ENCODE data around the gene PRMT5.
A peak's percentile ranks its signal among the peaks of the same experiment; 100 is the strongest.

PRMT5 gene

GRCh38 chr14:22900081-22900799, 28.9 kb downstream of the PRMT5 start:
- Mint-ChIP-seq H3K4me3 (no peak overlapping the region), H3K36me3 (ENCODE audit: insufficient read depth) (peaks cover 47% of the 10 kb centered on the region), H3K9me3 (no peaks in the 10 kb centered on the region), H3K27me3 (no peaks in the 10 kb centered on the region), H3K27ac (peak overlapping the region; percentile 2 to 17), H3K4me1 (ENCODE audit: low read depth in 2 of 2) (peaks cover 2 to 4% of the 10 kb centered on the region in 2 donors)
- DNase-seq = peak; percentile 48 to 52 (median 48)
- peak; percentile 78 for ATAC-seq (replicated peaks)

GRCh38 chr14:22898302-22899090, 30.7 kb downstream of the PRMT5 start:
- Mint-ChIP-seq H3K9me3 (no peaks in the 10 kb centered on the region), H3K27ac (peak overlapping the region; percentile 47 to 88), H3K27me3 (no peaks in the 10 kb centered on the region), H3K4me3 (no peak overlapping the region), H3K36me3 (ENCODE audit: insufficient read depth) (peaks cover 29% of the 10 kb centered on the region), H3K4me1 (ENCODE audit: low read depth in 2 of 2) (peaks cover 2 to 4% of the 10 kb centered on the region in 2 donors)
- ATAC-seq (replicated peaks) (no peak), DNase-seq (no peak)

GRCh38 chr14:22897357-22897756, 31.8 kb downstream of the PRMT5 start:
- no peaks in the 10 kb centered on the region for H3K27me3 Mint-ChIP-seq
- H3K36me3 Mint-ChIP-seq (ENCODE audit: insufficient read depth) = peaks cover 19% of the 10 kb centered on the region
- no peak overlapping the region for H3K4me3 Mint-ChIP-seq
- peak overlapping the region in 1 of 2 donors; percentile 88 for H3K27ac Mint-ChIP-seq
- DNase-seq (no peak), ATAC-seq (replicated peaks) (no peak)
- H3K4me1 Mint-ChIP-seq (ENCODE audit: low read depth in 2 of 2) = peaks cover 2 to 4% of the 10 kb centered on the region in 2 donors
- H3K9me3 Mint-ChIP-seq = no peaks in the 10 kb centered on the region

- Mint-ChIP-seq H3K27me3 (no peaks in the 10 kb centered on the region), H3K4me3 (no peak overlapping the region), H3K36me3 (ENCODE audit: insufficient read depth) (peaks cover 14% of the 10 kb centered on the region), H3K9me3 (no peaks in the 10 kb centered on the region), H3K4me1 (ENCODE audit: low read depth in 2 of 2) (peaks cover 2 to 4% of the 10 kb centered on the region in 2 donors), H3K27ac (peak overlapping the region in 1 of 2 donors; percentile 26)
- ATAC-seq (replicated peaks) (no peak), DNase-seq (no peak)
Measured at GRCh38 chr14:22896760-22897159, 32.4 kb downstream of the PRMT5 start.

GRCh38 chr14:22896356-22896755, 32.8 kb downstream of the PRMT5 start:
- Mint-ChIP-seq H3K9me3 (no peaks in the 10 kb centered on the region), H3K4me3 (no peak overlapping the region), H3K4me1 (ENCODE audit: low read depth in 2 of 2) (peaks cover 2 to 4% of the 10 kb centered on the region in 2 donors), H3K36me3 (ENCODE audit: insufficient read depth) (peaks cover 10% of the 10 kb centered on the region), H3K27me3 (no peaks in the 10 kb centered on the region), H3K27ac (peak overlapping the region in 1 of 2 donors; percentile 26)
- DNase-seq = no peak
- ATAC-seq (replicated peaks) = no peak

- DNase-seq (no peak), ATAC-seq (replicated peaks) (no peak)
- H3K9me3 Mint-ChIP-seq = no peaks in the 10 kb centered on the region
- H3K27me3 Mint-ChIP-seq = no peaks in the 10 kb centered on the region
- no peak overlapping the region for H3K4me3 Mint-ChIP-seq
- peaks cover 5% of the 10 kb centered on the region for H3K36me3 Mint-ChIP-seq (ENCODE audit: insufficient read depth)
- no peak overlapping the region for H3K27ac Mint-ChIP-seq
- H3K4me1 Mint-ChIP-seq (ENCODE audit: low read depth in 2 of 2) = peaks cover 2 to 3% of the 10 kb centered on the region in 2 donors
Measured at GRCh38 chr14:22895402-22895801, 33.8 kb downstream of the PRMT5 start.

- Mint-ChIP-seq H3K4me1 (ENCODE audit: low read depth in 2 of 2) (no peaks in the 10 kb centered on the region), H3K9me3 (no peaks in the 10 kb centered on the region), H3K27ac (no peak overlapping the region), H3K27me3 (no peaks in the 10 kb centered on the region), H3K36me3 (ENCODE audit: insufficient read depth) (peaks cover 8% of the 10 kb centered on the region), H3K4me3 (no peak overlapping the region)
- DNase-seq (no peak), ATAC-seq (replicated peaks) (no peak)
Measured at GRCh38 chr14:22893706-22894105, 35.5 kb downstream of the PRMT5 start.

- no peak for DNase-seq
- Mint-ChIP-seq H3K27me3 (no peaks in the 10 kb centered on the region), H3K9me3 (no peaks in the 10 kb centered on the region), H3K27ac (no peak overlapping the region), H3K36me3 (ENCODE audit: insufficient read depth) (peaks cover 5% of the 10 kb centered on the region), H3K4me1 (ENCODE audit: low read depth in 2 of 2) (peaks cover 6 to 7% of the 10 kb centered on the region in 2 donors), H3K4me3 (no peak overlapping the region)
- no peak for ATAC-seq (replicated peaks)
Measured at GRCh38 chr14:22892488-22892887, 36.7 kb downstream of the PRMT5 start.

GRCh38 chr14:22890416-22890815, 38.8 kb downstream of the PRMT5 start:
- DNase-seq (no peak), ATAC-seq (replicated peaks) (no peak)
- Mint-ChIP-seq H3K9me3 (no peaks in the 10 kb centered on the region), H3K36me3 (ENCODE audit: insufficient read depth) (peaks cover 14% of the 10 kb centered on the region), H3K4me3 (no peak overlapping the region), H3K4me1 (ENCODE audit: low read depth in 2 of 2) (peaks cover 17 to 19% of the 10 kb centered on the region in 2 donors), H3K27me3 (no peaks in the 10 kb centered on the region), H3K27ac (no peak overlapping the region)

- H3K4me1 Mint-ChIP-seq (ENCODE audit: low read depth in 2 of 2) = peaks cover 19 to 22% of the 10 kb centered on the region in 2 donors
- no peaks in the 10 kb centered on the region for H3K9me3 Mint-ChIP-seq
- H3K27ac Mint-ChIP-seq = no peak overlapping the region
- ATAC-seq (replicated peaks) (no peak), DNase-seq (no peak)
- no peaks in the 10 kb centered on the region for H3K27me3 Mint-ChIP-seq
- H3K4me3 Mint-ChIP-seq = no peak overlapping the region
- peaks cover 22% of the 10 kb centered on the region for H3K36me3 Mint-ChIP-seq (ENCODE audit: insufficient read depth)
Measured at GRCh38 chr14:22888662-22889061, 40.5 kb downstream of the PRMT5 start.

GRCh38 chr14:22887990-22888378, 41.2 kb downstream of the PRMT5 start:
- H3K27ac Mint-ChIP-seq = peak overlapping the region; percentile 82 to 91
- no peaks in the 10 kb centered on the region for H3K9me3 Mint-ChIP-seq
- no peak for ATAC-seq (replicated peaks)
- H3K36me3 Mint-ChIP-seq (ENCODE audit: insufficient read depth) = peaks cover 27% of the 10 kb centered on the region
- DNase-seq = no peak
- peak overlapping the region; percentile 79 to 80 for H3K4me3 Mint-ChIP-seq
- H3K27me3 Mint-ChIP-seq = no peaks in the 10 kb centered on the region
- peaks cover 22% of the 10 kb centered on the region in 2 donors for H3K4me1 Mint-ChIP-seq (ENCODE audit: low read depth in 2 of 2)

- DNase-seq (no peak), ATAC-seq (replicated peaks) (peak; percentile 21)
- Mint-ChIP-seq H3K4me1 (ENCODE audit: low read depth in 2 of 2) (peaks cover 22% of the 10 kb centered on the region in 2 donors), H3K4me3 (peak overlapping the region; percentile 79 to 80), H3K9me3 (no peaks in the 10 kb centered on the region), H3K36me3 (ENCODE audit: insufficient read depth) (peaks cover 27% of the 10 kb centered on the region), H3K27ac (peak overlapping the region; percentile 82 to 91), H3K27me3 (no peaks in the 10 kb centered on the region)
Measured at GRCh38 chr14:22887260-22887989, 41.8 kb downstream of the PRMT5 start.

GRCh38 chr14:22886500-22887259, 42.5 kb downstream of the PRMT5 start:
- ATAC-seq (replicated peaks) (peak; percentile 78), DNase-seq (peak; percentile 42 to 68 (median 60))
- no peaks in the 10 kb centered on the region for H3K27me3 Mint-ChIP-seq
- peak overlapping the region; percentile 79 to 80 for H3K4me3 Mint-ChIP-seq
- H3K9me3 Mint-ChIP-seq = no peaks in the 10 kb centered on the region
- H3K27ac Mint-ChIP-seq = peak overlapping the region; percentile 82 to 91
- H3K4me1 Mint-ChIP-seq (ENCODE audit: low read depth in 2 of 2) = peaks cover 22 to 26% of the 10 kb centered on the region in 2 donors
- peaks cover 27% of the 10 kb centered on the region for H3K36me3 Mint-ChIP-seq (ENCODE audit: insufficient read depth)
